B cell (primary cell): ENCODE data around the gene HIGD2A. TPM values are rescaled to one million over a fixed set of nuclear protein-coding genes. Genes with fewer than 3 reads are reported as not detected.

ENCODE experiments used
- ATAC-seq: fragments of 200-7000 bp; cut with Tn5 transposase; one replicate; pipeline ENCODE4 v1.10.0; 2021; ENCODE audit warnings: low read depth, mild to moderate bottlenecking, moderate number of reproducible peaks, moderate library complexity
- CTCF ChIA-PET: fragments of 350-600 bp; sonication (Branson Sonifier 250); formaldehyde crosslinking; loops from one replicate; lab custom pipeline; 2021; ENCODE audit warnings: antibody characterized with exemption, inconsistent platforms; lab: Charles Lee
- POLR2A ChIA-PET: fragments of 350-600 bp; sonication (Branson Sonifier 250); formaldehyde crosslinking; loops from one replicate; lab custom pipeline; 2021; ENCODE audit warnings: antibody characterized with exemption; lab: Charles Lee
- DNase-seq: peaks from one replicate; pipeline ENCODE4 v3.0.0; 2013
- H2AFZ ChIP-seq: 2 replicates; pipeline ENCODE4 v1.6.1; 2012; ENCODE audit warnings: mild to moderate bottlenecking, low read depth, low read length; ENCODE audit not compliant: insufficient read depth, poor library complexity, severe bottlenecking
- H3K27ac ChIP-seq, 2 donors: 1 replicate in 1 of 2; 2 replicates in 1 of 2; pipeline ENCODE4 v1.5.1; 2012 to 2013; ENCODE audit warnings: low read length in 2 of 2, mild to moderate bottlenecking in 2 of 2, moderate library complexity in 1 of 2
- H3K27me3 ChIP-seq, 4 experiments: fragments of 200-600 bp in 1 of 4; sonication (generic) in 1 of 4; replicated peaks in 1 of 4; 1 replicate in 2 of 4; 2 replicates in 2 of 4; pipeline versions ENCODE4 v1.6.1 to v1.7.0; 2013 to 2016; ENCODE audit warnings: low read length in 3 of 4, mild to moderate bottlenecking in 2 of 4, mixed read lengths in 1 of 4, moderate library complexity in 1 of 4; ENCODE audit not compliant: insufficient read depth in 4 of 4, control insufficient read depth in 3 of 4; ENCODE audit errors: control extremely low read depth in 1 of 4
- H3K36me3 ChIP-seq, 2 experiments: replicated peaks in 1 of 2; 1 replicate in 1 of 2; 2 replicates in 1 of 2; pipeline versions ENCODE4 v1.6.1 to v1.7.1; 2013; ENCODE audit warnings: low read length in 1 of 2; ENCODE audit not compliant: insufficient read depth in 2 of 2, control insufficient read depth in 1 of 2; ENCODE audit errors: control extremely low read depth in 1 of 2, extremely low read depth in 1 of 2
- H3K4me1 ChIP-seq, 2 donors: fragments of 200-600 bp in 1 of 2; sonication (generic) in 1 of 2; 1 replicate in 1 of 2; 2 replicates in 1 of 2; pipeline versions ENCODE4 v1.5.1 to v1.6.1; 2013 to 2017; ENCODE audit warnings: low read length in 2 of 2; ENCODE audit not compliant: control insufficient read depth in 2 of 2, insufficient read depth in 2 of 2
- H3K4me2 ChIP-seq: replicated peaks from 2 replicates; pipeline ENCODE3; 2012; ENCODE audit warnings: mild to moderate bottlenecking, low read depth, low read length; ENCODE audit not compliant: poor library complexity, severe bottlenecking
- H3K4me3 ChIP-seq, 5 experiments: fragments of 200-600 bp in 1 of 5; sonication (generic) in 1 of 5; 1 replicate in 3 of 5; 2 replicates in 2 of 5; pipeline versions ENCODE4 v1.5.1 to v1.7.0; 2011 to 2016; ENCODE audit warnings: low read length in 4 of 5, mild to moderate bottlenecking in 4 of 5, low read depth in 2 of 5, control low read depth in 1 of 5, moderate library complexity in 1 of 5; ENCODE audit not compliant: insufficient read depth in 1 of 5; ENCODE audit errors: control extremely low read depth in 1 of 5, extremely low read depth in 1 of 5
- H3K79me2 ChIP-seq: fragments of 200-600 bp; sonication (generic); one replicate; pipeline ENCODE4 v1.6.0; 2016; ENCODE audit warnings: low read length; ENCODE audit not compliant: control insufficient read depth, insufficient read depth
- H3K9ac ChIP-seq: fragments of 200-600 bp; sonication (generic); 2 replicates; pipeline ENCODE4 v1.6.1; 2017; ENCODE audit warnings: mild to moderate bottlenecking, low read length, moderate library complexity
- H3K9me3 ChIP-seq, 3 donors: one replicate each; pipeline versions ENCODE4 v1.6.1 to v1.7.1; 2013; ENCODE audit warnings: low read length in 2 of 3; ENCODE audit not compliant: control insufficient read depth in 2 of 3, insufficient read depth in 1 of 3; ENCODE audit errors: control extremely low read depth in 1 of 3
- H4K20me1 ChIP-seq: 2 replicates; pipeline ENCODE4 v1.6.0; 2012; ENCODE audit warnings: mild to moderate bottlenecking, low read length; ENCODE audit not compliant: insufficient read depth, control insufficient read depth, poor library complexity, severe bottlenecking
- H3K27ac Mint-ChIP-seq: one replicate; pipeline ENCODE4 v1.8.0; 2021; ENCODE audit warnings: mixed read lengths
- H3K27me3 Mint-ChIP-seq: one replicate; pipeline ENCODE4 v1.8.0; 2021; ENCODE audit warnings: mixed read lengths
- H3K4me1 Mint-ChIP-seq: one replicate; pipeline ENCODE4 v1.8.0; 2021; ENCODE audit warnings: mixed read lengths
- H3K4me3 Mint-ChIP-seq: one replicate; pipeline ENCODE4 v1.8.0; 2021; ENCODE audit warnings: mixed read lengths
- H3K9me3 Mint-ChIP-seq: one replicate; pipeline ENCODE4 v1.8.0; 2022; ENCODE audit warnings: mixed read lengths; ENCODE audit not compliant: insufficient read depth
- EZH2 ChIP-seq: IDR thresholded peaks from 2 replicates; pipeline ENCODE4 v1.6.1; 2012; ENCODE audit warnings: borderline replicate concordance, low read depth, mild to moderate bottlenecking, moderate library complexity, low read length; ENCODE audit not compliant: insufficient read depth, poor library complexity, severe bottlenecking
- WGBS: methylation state at CpG from one replicate; pipeline ENCODE4 v1.1.5; 2013; ENCODE audit warnings: missing lambda C conversion rate; ENCODE audit not compliant: insufficient coverage; 5-methylcytosine and 5-hydroxymethylcytosine counted together
- intact Hi-C: fragments of 100-400 bp; cut with micrococcal nuclease; formaldehyde crosslinking; loops from one replicate; pipeline ENCODE4 v1.10.0; 2022
- polyA plus RNA-seq: library from polyadenylated mRNA; depleted of rRNA; stranded (reverse); fragments of >200 nt; gene quantifications from 2 replicates; pipeline ENCODE4 v1.2.3, GENCODE V29; 2012
- total RNA-seq, 2 donors: library from RNA; stranded (reverse); fragments of 120-200 nt in 1 of 2; gene quantifications; 1 replicate in 1 of 2; 2 replicates in 1 of 2; pipeline versions ENCODE4 v1.2.3 to v1.2.4, GENCODE V29; 2013 to 2022
- TF ChIP-seq, protein P1 (sequence below): fragments of 200-600 bp; IDR thresholded peaks from one replicate; pipeline ENCODE4 v1.8.0; 2022; ENCODE audit warnings: antibody characterized with exemption, mild to moderate bottlenecking

HIGD2A gene
- total and polyA plus RNA-seq, 2 donors (not counting 1 experiment from before 2014, with no cell fraction given), result 80.1 to 212 TPM

DNA sequence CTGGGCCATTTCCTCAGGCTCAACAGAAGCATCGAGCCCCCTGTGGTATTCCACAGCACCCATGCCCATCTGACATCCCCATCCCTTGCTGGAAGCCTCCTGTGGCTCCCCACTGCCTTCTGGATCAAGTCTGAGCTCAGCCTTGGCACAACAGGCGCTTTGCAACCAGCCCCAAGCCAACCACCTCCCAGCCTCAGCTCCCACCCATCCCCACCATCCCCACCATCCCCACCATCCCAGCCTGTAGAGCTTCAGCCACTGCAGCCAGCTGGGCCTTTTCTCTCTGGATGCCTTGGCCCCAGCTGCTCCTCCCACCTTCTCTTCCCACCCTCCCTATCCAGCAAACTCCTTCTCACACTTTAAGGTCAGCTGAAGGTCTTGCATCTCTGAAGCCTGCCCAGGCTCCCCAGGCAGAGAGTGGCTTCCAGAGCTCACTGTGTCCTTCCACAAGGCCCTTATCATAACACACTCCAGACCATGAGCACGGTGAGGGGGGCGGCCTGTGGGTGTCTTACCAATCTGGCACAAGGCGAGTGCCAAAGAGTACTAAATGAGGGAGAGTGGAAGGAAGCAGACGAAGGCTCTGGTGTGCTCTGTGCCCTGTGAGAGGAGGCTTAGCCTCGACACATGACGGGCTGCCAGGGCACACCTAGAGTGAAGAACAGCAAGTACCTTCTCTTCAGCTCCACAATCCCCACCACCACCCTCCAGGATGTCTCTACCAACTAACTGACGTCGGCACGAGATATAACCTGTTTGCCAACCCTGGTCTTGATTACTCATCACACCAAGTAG, 6.5 kb downstream of the HIGD2A start:
- ChIA-PET POLR2A (interaction anchor here (0.7 kb wide), 1 partner anchor 10 kb away, joined by 3 read pairs; no protein-coding TSS in a partner anchor), CTCF (no interaction called here)
- Histone ChIP-seq H3K4me1 (peaks cover 0 to 1% of the 10 kb centered on the region in 2 donors), H3K36me3 (peaks cover 0 to 11% of the 10 kb centered on the region in 2 experiments), H3K27ac (no peak overlapping the region), H3K4me3 (no peak overlapping the region), H3K27me3 (no peaks in the 10 kb centered on the region), H3K79me2 (peaks cover 11% of the 10 kb centered on the region), H3K9me3 (no peaks in the 10 kb centered on the region), H3K4me2 (no peak overlapping the region), H4K20me1 (no peaks in the 10 kb centered on the region), H3K9ac (no peak overlapping the region), H2AFZ (no peak overlapping the region)
- Mint-ChIP-seq H3K9me3 (no peaks in the 10 kb centered on the region), H3K4me1 (no peaks in the 10 kb centered on the region), H3K27me3 (no peaks in the 10 kb centered on the region), H3K27ac (no peak overlapping the region), H3K4me3 (no peak overlapping the region)
- no peak for DNase-seq
- intact Hi-C loops, result no loop called here
- no peak for ATAC-seq
- no peak for TF ChIP-seq EZH2
- TF ChIP-seq, protein P1, sequence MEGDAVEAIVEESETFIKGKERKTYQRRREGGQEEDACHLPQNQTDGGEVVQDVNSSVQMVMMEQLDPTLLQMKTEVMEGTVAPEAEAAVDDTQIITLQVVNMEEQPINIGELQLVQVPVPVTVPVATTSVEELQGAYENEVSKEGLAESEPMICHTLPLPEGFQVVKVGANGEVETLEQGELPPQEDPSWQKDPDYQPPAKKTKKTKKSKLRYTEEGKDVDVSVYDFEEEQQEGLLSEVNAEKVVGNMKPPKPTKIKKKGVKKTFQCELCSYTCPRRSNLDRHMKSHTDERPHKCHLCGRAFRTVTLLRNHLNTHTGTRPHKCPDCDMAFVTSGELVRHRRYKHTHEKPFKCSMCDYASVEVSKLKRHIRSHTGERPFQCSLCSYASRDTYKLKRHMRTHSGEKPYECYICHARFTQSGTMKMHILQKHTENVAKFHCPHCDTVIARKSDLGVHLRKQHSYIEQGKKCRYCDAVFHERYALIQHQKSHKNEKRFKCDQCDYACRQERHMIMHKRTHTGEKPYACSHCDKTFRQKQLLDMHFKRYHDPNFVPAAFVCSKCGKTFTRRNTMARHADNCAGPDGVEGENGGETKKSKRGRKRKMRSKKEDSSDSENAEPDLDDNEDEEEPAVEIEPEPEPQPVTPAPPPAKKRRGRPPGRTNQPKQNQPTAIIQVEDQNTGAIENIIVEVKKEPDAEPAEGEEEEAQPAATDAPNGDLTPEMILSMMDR, result no peak
- WGBS, result 95% methylated on average over 2 of the region's 11 CpGs

DNA sequence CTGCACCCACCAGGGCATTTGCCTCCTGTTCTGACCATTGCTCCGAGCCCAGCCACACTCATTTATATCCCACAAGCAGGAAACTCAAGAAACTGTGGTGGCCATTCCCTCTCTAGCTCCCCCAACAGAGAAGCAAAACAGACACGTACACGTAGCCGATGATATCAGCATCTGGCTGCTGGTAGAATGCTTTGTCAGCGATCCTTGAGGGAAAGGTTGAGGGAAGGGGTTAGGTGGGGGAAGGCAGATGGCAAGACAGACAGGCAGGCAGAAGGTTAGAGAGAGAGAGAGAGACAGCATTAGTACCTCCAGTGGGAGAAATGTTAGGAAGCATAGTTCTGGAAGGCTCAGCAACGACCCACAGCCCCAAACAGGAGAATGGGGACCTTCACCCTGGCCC, 7.8 kb downstream of the HIGD2A start:
- WGBS, result 98% methylated on average over 6 of the region's 6 CpGs
- no peak for ATAC-seq
- intact Hi-C loops, result no loop called here
- H3K4me2 ChIP-seq, result no peak overlapping the region
- peaks cover 0 to 11% of the 10 kb centered on the region in 2 experiments for H3K36me3 ChIP-seq
- ChIA-PET CTCF (no interaction called here), POLR2A (interaction anchor here (0.6 kb wide), 1 partner anchor 67 kb away, joined by 4 read pairs; no protein-coding TSS in a partner anchor)
- H3K4me1 ChIP-seq, result no peaks in the 10 kb centered on the region
- no peak overlapping the region for H3K27ac ChIP-seq
- H3K27me3 Mint-ChIP-seq, result no peaks in the 10 kb centered on the region
- no peaks in the 10 kb centered on the region for H3K27me3 ChIP-seq
- no peak for DNase-seq
- no peak overlapping the region for H2AFZ ChIP-seq
- no peak overlapping the region for H3K4me3 ChIP-seq
- H3K9me3 ChIP-seq, result no peaks in the 10 kb centered on the region
- peaks cover 9% of the 10 kb centered on the region for H3K79me2 ChIP-seq
- H3K9me3 Mint-ChIP-seq, result no peaks in the 10 kb centered on the region
- TF ChIP-seq, protein P1, result no peak
- no peak for TF ChIP-seq EZH2
- H3K4me3 Mint-ChIP-seq, result no peak overlapping the region
- no peak overlapping the region for H3K27ac Mint-ChIP-seq
- no peak overlapping the region for H3K9ac ChIP-seq
- no peaks in the 10 kb centered on the region for H4K20me1 ChIP-seq
- no peaks in the 10 kb centered on the region for H3K4me1 Mint-ChIP-seq
